ENCODE measurements around the gene KCNN4.

Gene KCNN4

GRCh38 chr19:43797118-43797517 is 16.3 kb upstream of the KCNN4 start:
- DNase-seq (ENCODE audit: low spot score) = no peak
- no peak for TF ChIP-seq CTCF (IDR thresholded peaks at IDR 0.05; ENCODE audit: extremely low read depth, missing control alignments)

DNA sequence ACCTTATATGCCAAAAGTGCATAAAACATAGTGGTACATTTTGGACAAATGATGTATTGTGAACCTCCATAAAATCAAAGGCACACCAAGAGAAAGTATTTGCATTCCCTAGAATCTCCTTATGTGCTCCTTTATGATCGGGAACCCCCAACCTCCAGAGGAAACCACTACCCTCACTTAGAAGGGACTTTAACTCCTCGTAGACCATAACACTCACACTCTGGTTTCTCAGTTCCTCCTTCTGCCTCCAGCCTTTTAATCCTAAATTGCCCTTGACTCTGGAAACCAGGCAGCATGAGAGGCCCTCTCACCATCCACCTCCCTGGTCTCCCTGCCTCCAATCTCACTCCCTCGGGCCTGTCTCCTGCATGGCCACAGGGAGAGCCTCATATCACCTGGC is 9.8 kb upstream of the KCNN4 start:
- TF ChIP-seq CTCF (IDR thresholded peaks at IDR 0.05; ENCODE audit: extremely low read depth, missing control alignments) = no peak
- DNase-seq (ENCODE audit: low spot score) = peak; percentile 45

- no peak for DNase-seq (ENCODE audit: low spot score)
- TF ChIP-seq CTCF (IDR thresholded peaks at IDR 0.05; ENCODE audit: extremely low read depth, missing control alignments) = no peak
These were observed 8.3 kb upstream of the KCNN4 start for GRCh38 chr19:43789029-43789428.

DNA sequence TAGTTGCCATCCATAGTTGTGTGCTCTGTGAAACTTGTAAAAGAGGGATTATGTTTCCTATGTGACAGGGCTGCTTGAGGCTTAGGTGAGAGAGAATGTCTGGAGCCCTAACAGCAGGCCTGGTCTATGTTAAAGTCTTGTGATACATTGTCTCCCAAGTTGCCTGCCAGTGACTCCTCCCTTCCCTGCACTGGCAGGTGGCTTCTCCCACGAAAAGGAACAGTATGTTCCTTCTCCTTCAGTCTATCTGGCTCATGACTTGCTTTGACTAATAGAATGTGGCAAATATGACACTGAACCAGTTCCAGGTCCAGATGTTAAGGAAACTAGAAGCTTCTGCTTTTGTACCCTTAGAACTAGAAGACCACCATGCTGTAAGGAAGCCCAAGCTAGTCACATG is 5.9 kb upstream of the KCNN4 start:
- no peak for DNase-seq (ENCODE audit: low spot score)
- TF ChIP-seq CTCF (IDR thresholded peaks at IDR 0.05; ENCODE audit: extremely low read depth, missing control alignments) = no peak

GRCh38 chr19:43784981-43785808 is 4.4 kb upstream of the KCNN4 start:
- DNase-seq (ENCODE audit: low spot score) = peak; percentile 77
- TF ChIP-seq CTCF (IDR thresholded peaks at IDR 0.05; ENCODE audit: extremely low read depth, missing control alignments) = peak; percentile 98

- DNase-seq (ENCODE audit: low spot score) = peak; percentile 45
These were observed 3.6 kb upstream of the KCNN4 start for GRCh38 chr19:43784241-43784980.

More at GRCh38 chr19:43784241-43784980, 3.6 kb upstream of the KCNN4 start:
- no peak for TF ChIP-seq CTCF (IDR thresholded peaks at IDR 0.05; ENCODE audit: extremely low read depth, missing control alignments)

Data from GM20000 (cell line).